ENCODE measurements around the gene TSPAN15. TPM values are rescaled to one million over a fixed set of nuclear protein-coding genes. Genes with fewer than 3 reads are reported as not detected.

TSPAN15 gene
- total RNA-seq, 1 donor: 0.27 TPM

- no peak for TF ChIP-seq CTCF (IDR thresholded peaks at IDR 0.05; ENCODE audit: insufficient read depth, low read length)
- H3K4me3 ChIP-seq (ENCODE audit: low read depth, low read length): no peak overlapping the region
- DNase-seq (ENCODE audit: low read depth): no peak
These were observed 46.5 kb downstream of the TSPAN15 start for GRCh38 chr10:69497611-69498390.

DNA sequence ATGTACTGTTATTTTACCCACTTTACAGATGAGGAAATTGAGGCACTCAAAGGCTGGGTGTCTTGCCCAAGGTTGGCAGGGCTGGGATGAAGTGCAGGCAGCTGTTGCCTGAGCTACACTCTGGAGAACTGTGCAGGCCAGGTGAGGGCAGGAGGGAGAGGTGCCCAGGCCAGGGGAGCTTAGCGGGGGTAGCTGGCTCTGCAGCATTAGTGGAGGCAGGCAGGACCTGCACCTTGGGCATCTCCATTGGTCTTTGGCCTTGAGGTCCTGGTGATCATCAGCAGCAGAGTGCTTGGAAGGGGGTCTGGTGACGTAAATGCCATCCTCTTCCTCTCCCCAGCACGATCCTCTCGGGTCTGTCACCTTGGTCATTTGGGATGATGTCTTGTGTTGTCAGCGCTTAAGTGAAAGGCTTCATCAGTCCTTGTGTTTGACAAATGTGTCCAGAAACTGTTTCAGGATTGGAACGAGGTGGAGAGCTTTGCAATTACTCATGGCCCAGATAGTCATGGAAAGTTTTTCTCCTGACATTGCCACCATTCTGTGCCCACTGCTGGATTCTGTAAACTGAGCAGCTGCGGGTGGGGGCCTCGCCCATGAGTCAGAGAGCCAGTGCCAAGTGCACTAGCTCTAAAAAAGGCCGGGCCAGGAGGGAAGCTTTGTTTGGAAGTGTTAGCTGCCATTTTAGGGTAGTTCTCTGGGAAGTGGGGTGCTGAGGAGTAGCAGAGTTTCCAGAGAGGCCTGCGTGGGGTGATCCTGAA lies 47.6 kb downstream of the TSPAN15 start:
- TF ChIP-seq CTCF (IDR thresholded peaks at IDR 0.05; ENCODE audit: insufficient read depth, low read length): no peak
- no peak overlapping the region for H3K4me3 ChIP-seq (ENCODE audit: low read depth, low read length)
- DNase-seq (ENCODE audit: low read depth): no peak

- H3K4me3 ChIP-seq (ENCODE audit: low read depth, low read length): no peak overlapping the region
- TF ChIP-seq CTCF (IDR thresholded peaks at IDR 0.05; ENCODE audit: insufficient read depth, low read length): no peak
- DNase-seq (ENCODE audit: low read depth): no peak
These were observed 48.7 kb downstream of the TSPAN15 start for GRCh38 chr10:69499726-69500689.

DNA sequence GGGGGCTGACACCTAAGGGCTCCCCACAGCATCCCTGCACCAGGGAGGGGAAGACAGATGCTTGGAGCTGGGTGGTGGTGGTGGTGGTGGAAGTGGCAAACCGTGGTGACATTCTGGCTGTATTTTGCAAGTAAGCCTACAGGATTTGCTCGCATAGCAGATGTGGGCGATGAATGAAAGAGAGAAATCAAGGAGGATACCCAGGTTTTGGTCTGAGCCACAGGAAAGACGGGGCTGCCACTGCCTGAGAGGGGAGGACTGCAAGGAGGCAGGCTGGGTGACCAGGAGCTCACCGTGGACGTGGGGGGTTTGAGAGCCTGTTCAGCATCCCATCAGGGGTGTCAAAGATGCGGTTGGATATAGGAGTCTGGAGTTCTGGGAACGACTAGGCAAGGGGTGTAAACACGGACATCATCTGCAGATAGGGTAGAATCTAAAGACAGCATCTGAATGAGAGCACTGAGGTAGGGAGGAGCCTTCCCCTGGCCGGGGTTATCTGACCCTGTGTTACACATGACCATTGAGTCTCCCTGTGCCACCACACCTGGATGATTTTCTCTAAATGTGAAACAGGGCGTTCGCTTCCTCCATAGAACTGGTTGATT lies 49.7 kb downstream of the TSPAN15 start:
- no peak overlapping the region for H3K4me3 ChIP-seq (ENCODE audit: low read depth, low read length)
- no peak for DNase-seq (ENCODE audit: low read depth)
- TF ChIP-seq CTCF (IDR thresholded peaks at IDR 0.05; ENCODE audit: insufficient read depth, low read length): no peak

DNA sequence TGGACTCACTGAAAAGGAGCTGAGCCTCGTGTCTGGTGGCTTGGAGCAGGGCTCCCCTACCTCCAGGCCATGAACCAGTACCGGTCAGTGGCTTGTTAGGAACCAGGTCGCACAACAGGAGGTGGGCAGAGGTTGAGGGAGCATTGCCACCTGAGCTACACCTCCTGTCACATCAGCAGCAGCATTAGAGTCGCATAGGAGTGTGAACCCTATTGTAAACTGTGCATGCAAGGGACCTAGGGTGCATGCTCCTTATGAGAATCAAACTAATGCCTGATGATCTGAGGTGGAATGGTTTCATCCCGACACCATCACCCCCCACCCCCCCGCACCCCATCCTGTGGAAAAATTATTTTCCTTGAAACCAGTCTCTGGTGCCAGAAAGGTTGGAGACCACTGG lies 50.4 kb downstream of the TSPAN15 start:
- H3K4me3 ChIP-seq (ENCODE audit: low read depth, low read length): no peak overlapping the region
- no peak for TF ChIP-seq CTCF (IDR thresholded peaks at IDR 0.05; ENCODE audit: insufficient read depth, low read length)
- DNase-seq (ENCODE audit: low read depth): no peak

DNA sequence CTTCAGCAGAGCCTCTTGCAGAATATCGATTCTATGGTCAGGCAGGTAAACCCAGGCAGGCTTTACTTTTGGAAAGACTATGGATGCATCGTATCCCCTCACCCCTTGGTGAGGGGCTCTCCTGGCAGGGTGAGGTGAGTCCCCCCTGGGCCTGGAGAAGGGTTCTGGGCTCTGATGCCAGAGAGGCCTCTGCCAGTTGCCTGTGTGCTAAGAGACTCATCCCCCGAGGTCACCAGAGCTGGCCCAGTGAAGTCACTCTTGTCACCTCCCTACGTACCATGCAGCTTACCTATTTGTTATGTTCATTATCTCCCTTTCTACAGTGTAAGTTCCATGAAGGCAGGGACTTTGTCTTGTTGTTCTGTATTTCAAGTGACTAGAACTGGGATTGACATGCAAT lies 51.3 kb downstream of the TSPAN15 start:
- H3K4me3 ChIP-seq (ENCODE audit: low read depth, low read length): no peak overlapping the region
- no peak for TF ChIP-seq CTCF (IDR thresholded peaks at IDR 0.05; ENCODE audit: insufficient read depth, low read length)
- no peak for DNase-seq (ENCODE audit: low read depth)

Measured in fibroblast of the aortic adventitia (primary cell).